Chondrocyte (in vitro differentiated cells): Measurements from ENCODE around the gene DTNA. TPM values are rescaled to one million over a fixed set of nuclear protein-coding genes. Genes with fewer than 3 reads are reported as not detected.

Experiments
- DNase-seq: peaks from one replicate; pipeline ENCODE4 v3.0.0; 2021; ENCODE audit warnings: mixed read lengths, low spot score
- H3K27ac Mint-ChIP-seq: one replicate; pipeline ENCODE4 v1.8.0; 2021; ENCODE audit warnings: mild to moderate bottlenecking, moderate library complexity, mixed read lengths; ENCODE audit not compliant: unreplicated experiment
- H3K27me3 Mint-ChIP-seq: 2 replicates; pipeline ENCODE4 v1.8.0; 2021; ENCODE audit warnings: low read depth, mixed read lengths
- H3K36me3 Mint-ChIP-seq: 2 replicates; pipeline ENCODE4 v1.8.0; 2021; ENCODE audit warnings: low read depth, mixed read lengths
- H3K4me1 Mint-ChIP-seq: 2 replicates; pipeline ENCODE4 v1.8.0; 2021; ENCODE audit warnings: low read depth, mild to moderate bottlenecking, mixed read lengths
- H3K4me3 Mint-ChIP-seq: one replicate; pipeline ENCODE4 v1.8.0; 2021; ENCODE audit warnings: mild to moderate bottlenecking, moderate library complexity, mixed read lengths; ENCODE audit not compliant: unreplicated experiment
- H3K9me3 Mint-ChIP-seq: 2 replicates; pipeline ENCODE4 v1.8.0; 2021; ENCODE audit warnings: low read depth, mixed read lengths
- total RNA-seq: library from RNA; stranded (reverse); gene quantifications from 3 replicates; pipeline ENCODE4 v1.2.1, GENCODE V29; 2021
- TF ChIP-seq, protein P1 (sequence below): fragments of 200-600 bp; sonication (generic); IDR thresholded peaks from 2 replicates; pipeline ENCODE4 v1.5.0; 2021; ENCODE audit warnings: antibody characterized with exemption, mild to moderate bottlenecking, moderate library complexity

Gene DTNA
- total RNA-seq, 1 donor from 2014 or later: 3.7 TPM

DNA sequence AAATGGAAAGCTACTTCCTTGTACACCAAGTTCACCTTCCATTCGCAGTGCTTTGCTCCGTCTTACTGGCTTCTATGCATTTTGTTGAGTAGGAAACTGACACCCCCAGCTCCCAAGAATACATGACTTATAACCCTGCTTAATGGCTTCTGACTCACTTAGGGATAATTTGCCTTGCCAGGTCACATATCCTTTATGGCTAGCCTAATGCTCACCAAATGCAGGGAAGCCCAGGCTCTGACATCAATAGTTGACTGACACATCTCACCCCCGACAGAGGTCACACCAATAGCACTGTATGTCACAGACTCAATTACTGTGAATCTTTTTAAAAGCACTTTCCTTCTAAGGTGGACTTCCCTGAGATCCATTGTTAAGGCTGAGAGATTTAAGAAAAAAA lies 147.2 kb downstream of the DTNA start:
- H3K36me3 Mint-ChIP-seq: peaks cover 4% of the 10 kb centered on the region
- no peak overlapping the region for H3K27ac Mint-ChIP-seq
- H3K4me1 Mint-ChIP-seq: peaks cover 6% of the 10 kb centered on the region
- TF ChIP-seq, protein P1, sequence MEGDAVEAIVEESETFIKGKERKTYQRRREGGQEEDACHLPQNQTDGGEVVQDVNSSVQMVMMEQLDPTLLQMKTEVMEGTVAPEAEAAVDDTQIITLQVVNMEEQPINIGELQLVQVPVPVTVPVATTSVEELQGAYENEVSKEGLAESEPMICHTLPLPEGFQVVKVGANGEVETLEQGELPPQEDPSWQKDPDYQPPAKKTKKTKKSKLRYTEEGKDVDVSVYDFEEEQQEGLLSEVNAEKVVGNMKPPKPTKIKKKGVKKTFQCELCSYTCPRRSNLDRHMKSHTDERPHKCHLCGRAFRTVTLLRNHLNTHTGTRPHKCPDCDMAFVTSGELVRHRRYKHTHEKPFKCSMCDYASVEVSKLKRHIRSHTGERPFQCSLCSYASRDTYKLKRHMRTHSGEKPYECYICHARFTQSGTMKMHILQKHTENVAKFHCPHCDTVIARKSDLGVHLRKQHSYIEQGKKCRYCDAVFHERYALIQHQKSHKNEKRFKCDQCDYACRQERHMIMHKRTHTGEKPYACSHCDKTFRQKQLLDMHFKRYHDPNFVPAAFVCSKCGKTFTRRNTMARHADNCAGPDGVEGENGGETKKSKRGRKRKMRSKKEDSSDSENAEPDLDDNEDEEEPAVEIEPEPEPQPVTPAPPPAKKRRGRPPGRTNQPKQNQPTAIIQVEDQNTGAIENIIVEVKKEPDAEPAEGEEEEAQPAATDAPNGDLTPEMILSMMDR: no peak
- H3K4me3 Mint-ChIP-seq: no peak overlapping the region
- H3K9me3 Mint-ChIP-seq: no peaks in the 10 kb centered on the region
- no peak for DNase-seq
- no peaks in the 10 kb centered on the region for H3K27me3 Mint-ChIP-seq

DNA sequence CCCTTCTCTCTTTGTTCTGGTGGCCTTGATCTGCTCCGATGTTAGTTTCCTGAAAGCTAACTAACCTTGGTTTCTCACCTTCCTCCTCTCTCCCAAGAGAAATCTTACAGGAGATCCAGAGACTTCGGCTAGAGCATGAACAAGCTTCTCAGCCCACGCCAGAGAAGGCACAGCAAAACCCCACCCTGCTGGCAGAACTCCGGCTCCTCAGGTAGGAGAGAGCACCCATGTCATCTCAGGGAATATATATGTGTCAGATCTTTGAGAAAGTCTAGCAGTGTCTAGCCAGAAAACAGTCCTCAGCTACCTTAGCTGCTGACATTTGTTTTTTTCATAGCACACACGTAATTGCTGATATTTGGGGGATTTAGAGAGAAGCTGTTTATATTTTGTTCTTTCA lies 148.1 kb downstream of the DTNA start:
- Mint-ChIP-seq H3K36me3 (peaks cover 2% of the 10 kb centered on the region), H3K4me1 (peaks cover 6% of the 10 kb centered on the region), H3K9me3 (no peaks in the 10 kb centered on the region), H3K27me3 (no peaks in the 10 kb centered on the region), H3K27ac (no peak overlapping the region), H3K4me3 (no peak overlapping the region)
- no peak for DNase-seq
- TF ChIP-seq, protein P1: no peak

DNA sequence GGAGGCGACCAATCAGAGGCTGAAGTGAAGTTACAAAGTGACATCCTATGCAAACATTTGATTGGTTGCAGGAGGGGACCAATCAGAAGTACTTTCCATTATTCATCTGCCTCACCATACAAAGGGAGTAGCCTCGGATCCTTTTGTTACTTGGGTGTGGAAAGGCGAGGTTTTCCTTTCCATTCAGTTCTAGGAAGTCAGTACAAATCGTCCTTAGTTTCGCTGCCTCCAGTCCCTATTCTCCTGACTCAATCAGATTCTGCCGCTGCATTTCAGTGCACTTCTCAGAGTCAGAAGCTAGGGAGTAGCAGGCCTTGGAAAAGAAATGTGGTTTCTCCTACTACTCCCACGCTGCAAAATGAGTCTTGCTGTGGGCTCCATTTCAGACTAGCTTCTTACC lies 149.4 kb downstream of the DTNA start:
- Mint-ChIP-seq H3K9me3 (no peaks in the 10 kb centered on the region), H3K4me3 (no peak overlapping the region), H3K27me3 (no peaks in the 10 kb centered on the region), H3K27ac (no peak overlapping the region), H3K36me3 (peaks cover 2% of the 10 kb centered on the region), H3K4me1 (peaks cover 6% of the 10 kb centered on the region)
- TF ChIP-seq, protein P1: no peak
- no peak for DNase-seq

DNA sequence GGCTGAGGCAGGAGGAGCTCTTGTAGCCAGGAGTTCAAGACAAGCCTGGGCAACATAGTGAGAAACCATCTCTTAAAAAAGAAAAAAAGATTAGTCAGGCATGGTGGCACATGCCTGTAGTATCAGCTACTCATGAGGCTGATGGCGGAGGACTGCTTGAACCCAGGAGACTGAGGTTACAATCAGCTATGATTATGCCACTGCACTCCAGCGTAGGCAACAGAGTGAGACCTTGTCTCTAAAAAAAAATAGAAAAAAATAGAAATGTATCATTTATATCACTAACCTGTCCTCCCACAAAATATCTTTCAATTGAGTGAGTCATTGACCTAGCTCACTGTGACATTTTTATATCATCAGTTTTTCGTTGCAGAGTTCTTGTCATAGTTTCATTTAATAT lies 152.5 kb downstream of the DTNA start:
- Mint-ChIP-seq H3K4me1 (peaks cover 6% of the 10 kb centered on the region), H3K27me3 (no peaks in the 10 kb centered on the region), H3K36me3 (peaks cover 2% of the 10 kb centered on the region), H3K4me3 (no peak overlapping the region), H3K27ac (no peak overlapping the region), H3K9me3 (no peaks in the 10 kb centered on the region)
- no peak for DNase-seq
- TF ChIP-seq, protein P1: no peak

DNA sequence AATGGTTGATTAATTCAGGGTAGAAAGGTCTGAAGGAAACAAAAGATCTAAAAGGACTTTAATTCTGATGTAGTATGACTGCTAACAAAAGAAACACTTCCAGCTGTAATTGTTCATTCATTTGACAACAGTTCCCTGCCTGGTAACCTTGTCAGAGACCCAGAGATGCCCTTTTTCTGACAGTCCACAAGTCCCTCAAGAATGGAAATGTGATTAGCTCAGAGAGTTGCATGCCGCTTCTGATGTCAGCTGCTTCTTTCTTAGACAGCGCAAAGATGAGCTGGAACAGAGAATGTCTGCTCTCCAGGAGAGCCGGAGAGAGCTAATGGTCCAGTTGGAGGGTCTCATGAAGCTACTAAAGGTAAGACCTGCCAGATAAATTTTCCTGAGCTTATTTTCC lies 153.6 kb downstream of the DTNA start:
- no peaks in the 10 kb centered on the region for H3K27me3 Mint-ChIP-seq
- DNase-seq: no peak
- no peak overlapping the region for H3K4me3 Mint-ChIP-seq
- H3K36me3 Mint-ChIP-seq: no peaks in the 10 kb centered on the region
- H3K27ac Mint-ChIP-seq: no peak overlapping the region
- H3K9me3 Mint-ChIP-seq: no peaks in the 10 kb centered on the region
- H3K4me1 Mint-ChIP-seq: peaks cover 6% of the 10 kb centered on the region
- TF ChIP-seq, protein P1: no peak
